GM10266 (cell line): ENCODE measurements around the gene DACH1.

Experiments used
- DNase-seq: peaks from one replicate; pipeline ENCODE4 v3.0.0; 2012; ENCODE audit errors: extremely low spot score
- CTCF ChIP-seq: IDR thresholded peaks from 2 replicates; pipeline ENCODE4 v1.5.1; 2012; ENCODE audit warnings: mild to moderate bottlenecking, low read depth; ENCODE audit not compliant: control insufficient read depth, insufficient read depth; ENCODE audit errors: missing control alignments

DACH1 gene

GRCh38 chr13:71775966-71776365 lies 91.0 kb downstream of the DACH1 start:
- TF ChIP-seq CTCF: no peak
- no peak for DNase-seq

GRCh38 chr13:71774863-71775262 lies 92.1 kb downstream of the DACH1 start:
- TF ChIP-seq CTCF: no peak
- no peak for DNase-seq

- DNase-seq: no peak
- no peak for TF ChIP-seq CTCF
Observed at GRCh38 chr13:71773531-71773930, 93.5 kb downstream of the DACH1 start.

GRCh38 chr13:71772361-71772760 lies 94.6 kb downstream of the DACH1 start:
- no peak for TF ChIP-seq CTCF
- no peak for DNase-seq

- no peak for TF ChIP-seq CTCF
- no peak for DNase-seq
Observed at GRCh38 chr13:71771144-71771543, 95.9 kb downstream of the DACH1 start.

- TF ChIP-seq CTCF: no peak
- no peak for DNase-seq
Observed at GRCh38 chr13:71770710-71771109, 96.3 kb downstream of the DACH1 start.

GRCh38 chr13:71768881-71769280 lies 98.1 kb downstream of the DACH1 start:
- no peak for TF ChIP-seq CTCF
- no peak for DNase-seq
